A549 (cell line): ENCODE data around the gene HOXA5. TPM values are rescaled to one million over a fixed set of nuclear protein-coding genes. Genes with fewer than 3 reads are reported as not detected.

Source experiments
- ATAC-seq, 2 experiments: fragments of 200-7000 bp in 1 of 2; fragments of >200 bp in 1 of 2; cut with Nextera tagmentation in 1 of 2; cut with Tn5 transposase in 1 of 2; 3 replicates each; pipeline versions ENCODE4 v1.8.0 to v1.9.1; 2018 to 2020; ENCODE audit warnings: mild to moderate bottlenecking in 1 of 2, moderate library complexity in 1 of 2
- CTCF ChIA-PET: fragments of 300-600 bp; sonication (Branson Sonifier 250); formaldehyde crosslinking; extraction: SDS; loops from one replicate; lab custom pipeline; 2021; ENCODE audit warnings: antibody characterized with exemption, inconsistent platforms; lab: Yijun Ruan, JAX
- POLR2A ChIA-PET: fragments of 350-600 bp; formaldehyde crosslinking; extraction: SDS; loops from one replicate; lab custom pipeline; 2021; ENCODE audit warnings: antibody characterized with exemption, inconsistent platforms; lab: Yijun Ruan, JAX
- DNase-seq, 2 experiments: peaks; one replicate each; pipeline versions ENCODE4 v3.0.0 to v3.0.0-alpha.2; 2011 to 2016; ENCODE audit warnings: low read depth in 1 of 2, low spot score in 1 of 2
- FAIRE-seq: peaks from 2 replicates; lab custom pipeline; 2011; peaks lifted over from hg19 to GRCh38; lab: Jason Lieb, UNC
- H3K27ac ChIP-seq, 2 experiments: fragments of >200 bp; sonication (Bioruptor Twin); formaldehyde crosslinking; 3 replicates each; pipeline ENCODE4 v1.5.1; 2016 to 2017
- H3K4me1 ChIP-seq: fragments of >200 bp; sonication (Bioruptor Twin); formaldehyde crosslinking; 3 replicates; pipeline ENCODE4 v1.6.1; 2016
- H3K4me2 ChIP-seq: fragments of >200 bp; sonication (Bioruptor Twin); formaldehyde crosslinking; 3 replicates; pipeline ENCODE4 v1.6.1; 2016
- H3K4me3 ChIP-seq: fragments of >200 bp; sonication (Bioruptor Twin); formaldehyde crosslinking; 3 replicates; pipeline ENCODE4 v1.5.1; 2016
- H3K9me3 ChIP-seq: fragments of >200 bp; sonication (Bioruptor Twin); formaldehyde crosslinking; 3 replicates; pipeline ENCODE4 v1.6.1; 2016
- ATOH8 ChIP-seq: fragments of 250-450 bp; sonication (Bioruptor Pico); IDR thresholded peaks from 2 replicates; pipeline ENCODE4 v1.5.0; 2020; ENCODE audit warnings: low read depth, mild to moderate bottlenecking, moderate library complexity
- CBX2 ChIP-seq: fragments of 200-600 bp; sonication (generic); IDR thresholded peaks from 2 replicates; pipeline ENCODE4 v1.6.1; 2016; ENCODE audit warnings: low read depth, mild to moderate bottlenecking, borderline replicate concordance
- CEBPB ChIP-seq, 2 experiments: fragments of >200 bp in 1 of 2; sonication (Bioruptor Twin) in 1 of 2; formaldehyde crosslinking in 1 of 2; IDR thresholded peaks; 2 replicates each; pipeline ENCODE4 v1.6.1; 2012 to 2016
- GATA3 ChIP-seq: IDR thresholded peaks from 2 replicates; pipeline ENCODE4 v1.6.1; 2012; ENCODE audit warnings: borderline replicate concordance
- HMGXB4 ChIP-seq: fragments of 250-450 bp; sonication (Bioruptor Pico); IDR thresholded peaks from 2 replicates; pipeline ENCODE4 v1.5.0; 2021; ENCODE audit warnings: mild to moderate bottlenecking, moderate library complexity, borderline replicate concordance
- HOXB5 ChIP-seq: fragments of 250-450 bp; sonication (Bioruptor Pico); IDR thresholded peaks from 2 replicates; pipeline ENCODE4 v1.5.0; 2020; ENCODE audit warnings: mild to moderate bottlenecking, moderate library complexity
- KDM5A ChIP-seq: fragments of 200-600 bp; sonication (generic); IDR thresholded peaks from 2 replicates; pipeline ENCODE4 v1.6.1; 2016; ENCODE audit warnings: antibody characterized with exemption, mild to moderate bottlenecking
- MAX ChIP-seq: IDR thresholded peaks from 2 replicates; pipeline ENCODE4 v1.6.1; 2012
- NFE2L2 ChIP-seq: fragments of 150-350 bp; conservative IDR thresholded peaks from 2 replicates; pipeline ENCODE4 v1.6.1; 2014; ENCODE audit warnings: low read length
- NR3C1 ChIP-seq: fragments of >200 bp; sonication (Bioruptor Twin); formaldehyde crosslinking; IDR thresholded peaks from 3 replicates; pipeline ENCODE4 v1.6.1; 2017
- RARB ChIP-seq: fragments of 250-450 bp; sonication (Bioruptor Pico); IDR thresholded peaks from 2 replicates; pipeline ENCODE4 v1.8.0; 2021; ENCODE audit warnings: mild to moderate bottlenecking, moderate library complexity
- RFX5 ChIP-seq: fragments of 450-650 bp; IDR thresholded peaks from 2 replicates; pipeline ENCODE4 v1.7.1; 2014; ENCODE audit warnings: antibody characterized with exemption, mild to moderate bottlenecking, moderate library complexity
- SREBF2 ChIP-seq: fragments of 450-650 bp; IDR thresholded peaks from 2 replicates; pipeline ENCODE4 v1.6.1; 2014; ENCODE audit warnings: mild to moderate bottlenecking, moderate library complexity
- TP53 ChIP-seq: fragments of 250-450 bp; sonication (Bioruptor Pico); IDR thresholded peaks from 2 replicates; pipeline ENCODE4 v1.5.0; 2021; ENCODE audit warnings: mild to moderate bottlenecking, moderate library complexity
- ZC3H11A ChIP-seq: fragments of 450-650 bp; IDR thresholded peaks from 2 replicates; pipeline ENCODE4 v1.6.1; 2014; ENCODE audit warnings: antibody characterized with exemption, mild to moderate bottlenecking
- ZNF302 ChIP-seq: fragments of 250-450 bp; sonication (Bioruptor Pico); IDR thresholded peaks from 2 replicates; pipeline ENCODE4 v1.9.0; 2021; ENCODE audit warnings: inconsistent platforms, mild to moderate bottlenecking, moderate library complexity
- WGBS: methylation state at CpG from one replicate; pipeline ENCODE4 v1.1.6; 2017; ENCODE audit errors: missing lambda C conversion rate; 5-methylcytosine and 5-hydroxymethylcytosine counted together
- polyA plus RNA-seq, 4 experiments: library from polyadenylated mRNA; depleted of rRNA in 3 of 4; stranded (reverse); fragments of >200 nt; fragmentation: RNase III in 1 of 4; extraction: RNeasy Plus Mini Kit Qiagen cat#74134 plus additional on column Dnase treatment in 1 of 4; gene quantifications; 2 replicates in 3 of 4; 3 replicates in 1 of 4; pipeline ENCODE4 v1.2.3, GENCODE V29; 2011 to 2017
- TF ChIP-seq, protein P1 (sequence below): IDR thresholded peaks from 2 replicates; pipeline ENCODE4 v1.6.1; 2012; ENCODE audit warnings: low read depth, borderline replicate concordance

HOXA5 gene
- polyA plus RNA-seq, 2 of the 4 experiments (the other 2 are of a cell fraction): 4.0 to 6.5 TPM

DNA sequence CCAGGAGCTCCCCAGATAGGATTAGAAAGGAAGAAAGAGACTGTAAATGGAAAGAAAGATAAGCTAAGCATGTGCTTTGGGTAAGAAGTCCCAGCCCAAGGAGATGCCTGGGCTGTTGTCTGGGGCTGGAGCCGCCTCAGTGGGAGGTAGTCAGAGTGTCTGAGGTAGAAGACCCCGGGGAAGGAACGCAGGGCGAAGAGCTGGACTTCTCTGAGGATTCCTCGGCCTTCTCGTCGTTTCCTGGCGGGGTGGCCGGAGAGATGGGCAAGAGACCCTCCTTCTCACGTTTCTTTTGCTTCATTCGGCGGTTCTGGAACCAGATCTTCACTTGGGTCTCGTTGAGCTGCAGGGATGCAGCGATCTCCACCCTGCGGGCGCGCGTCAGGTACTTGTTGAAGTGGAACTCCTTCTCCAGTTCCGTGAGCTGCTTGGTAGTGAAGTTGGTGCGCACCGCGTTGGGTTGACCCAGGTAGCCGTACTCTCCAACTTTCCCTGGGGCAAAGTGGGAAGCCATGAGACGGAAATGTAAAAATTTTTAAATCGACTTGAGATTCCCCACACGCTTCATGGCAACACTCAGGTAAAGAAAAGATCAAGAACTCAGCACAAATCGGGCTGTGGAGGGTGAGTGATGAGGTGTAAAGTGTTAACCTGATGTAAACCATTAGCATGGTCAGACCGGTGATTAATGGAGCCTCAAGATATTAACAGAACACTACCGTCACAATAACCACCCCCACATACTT lies 49.0 kb downstream of the HOXA5 start (continued):
- TF ChIP-seq RARB (CRISPR knock-in tag) (no peak), ZNF302 (CRISPR knock-in tag) (no peak), SREBF2 (no peak)

DNA sequence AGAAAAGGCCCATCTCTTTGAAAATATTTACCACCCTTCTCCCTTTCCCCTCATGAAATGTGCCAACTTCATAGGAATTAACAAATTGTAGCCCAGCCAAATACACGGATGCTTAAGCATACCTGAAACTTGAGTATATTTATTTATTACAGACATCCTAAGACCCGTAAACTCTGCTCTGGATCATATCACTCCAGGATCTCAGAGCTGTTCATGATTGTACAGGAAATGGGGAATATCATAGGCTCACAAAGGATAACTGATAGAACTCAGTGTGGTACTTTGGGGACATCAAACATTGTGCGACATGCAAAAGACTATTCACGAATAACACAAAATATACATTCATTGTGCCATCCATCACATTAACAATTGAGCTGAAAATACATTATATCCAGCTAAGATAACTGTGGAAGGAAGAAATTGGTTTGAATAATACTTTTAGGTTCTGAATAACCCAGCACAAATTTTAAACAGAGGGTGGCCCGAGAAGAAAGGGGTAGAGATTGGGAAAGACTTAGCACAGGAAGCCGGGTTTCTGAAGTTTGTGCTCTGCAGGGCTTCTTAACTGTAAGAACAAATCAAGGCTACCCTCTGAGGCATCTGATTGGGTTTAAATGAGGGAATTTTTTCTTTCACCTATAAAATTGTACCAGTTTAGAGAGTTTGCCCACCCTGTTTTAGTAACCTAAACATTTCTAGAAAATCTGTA lies 50.1 kb downstream of the HOXA5 start:
- Histone ChIP-seq H3K4me1 (peaks cover 21% of the 10 kb centered on the region), H3K9me3 (no peaks in the 10 kb centered on the region), H3K4me3 (no peak overlapping the region), H3K27ac (no peak overlapping the region), H3K4me2 (no peak overlapping the region)
- CTCF ChIA-PET: interaction anchor here (1.0 to 1.8 kb wide), 6 partner anchors 9 to 239 kb away, joined by 3 to 5 read pairs (median 4); no protein-coding TSS in a partner anchor
- DNase-seq: no peak
- ATAC-seq: no peak
- no peak for FAIRE-seq
- POLR2A ChIA-PET: no interaction called here
- TF ChIP-seq KDM5A (no peak), CEBPB (IDR thresholded peaks at IDR 0.05) (no peak), NR3C1 (no peak), ATOH8 (CRISPR knock-in tag) (no peak), NFE2L2 (no peak), TP53 (CRISPR knock-in tag) (no peak), RFX5 (no peak)
- TF ChIP-seq, protein P1, sequence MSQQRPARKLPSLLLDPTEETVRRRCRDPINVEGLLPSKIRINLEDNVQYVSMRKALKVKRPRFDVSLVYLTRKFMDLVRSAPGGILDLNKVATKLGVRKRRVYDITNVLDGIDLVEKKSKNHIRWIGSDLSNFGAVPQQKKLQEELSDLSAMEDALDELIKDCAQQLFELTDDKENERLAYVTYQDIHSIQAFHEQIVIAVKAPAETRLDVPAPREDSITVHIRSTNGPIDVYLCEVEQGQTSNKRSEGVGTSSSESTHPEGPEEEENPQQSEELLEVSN: no peak
- 79% methylated on average over 6 of the region's 6 CpGs for WGBS

DNA sequence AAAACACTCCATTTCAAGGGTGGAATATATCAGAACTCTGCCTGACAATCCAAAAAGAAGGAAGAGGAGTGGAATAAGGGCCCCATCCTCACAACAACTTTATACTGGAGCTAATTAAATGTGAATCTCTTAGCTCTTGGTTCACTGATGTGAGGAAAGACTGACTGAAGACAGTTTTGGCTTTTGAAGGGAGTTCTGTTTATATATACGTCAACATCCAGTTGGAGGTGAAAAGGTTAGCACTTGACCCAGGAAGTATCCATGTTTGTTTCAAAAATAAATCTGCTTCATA lies 50.7 kb downstream of the HOXA5 start:
- ChIA-PET CTCF (interaction anchor here (1.0 to 1.8 kb wide), 5 partner anchors 9 to 238 kb away, joined by 3 to 4 read pairs (median 4); partner anchors contain the start of gene HOXA5), POLR2A (no interaction called here)
- FAIRE-seq (no peak), DNase-seq (no peak), ATAC-seq (no peak)
- Histone ChIP-seq H3K4me1 (peaks cover 15% of the 10 kb centered on the region), H3K9me3 (no peaks in the 10 kb centered on the region), H3K4me3 (no peak overlapping the region), H3K4me2 (no peak overlapping the region), H3K27ac (no peak overlapping the region)
- 86% methylated on average over 1 of the region's 1 CpG for WGBS
- TF ChIP-seq CBX2 (no peak), NR3C1 (no peak), ZC3H11A (no peak), HOXB5 (CRISPR knock-in tag) (no peak), GATA3 (no peak), MAX (no peak), HMGXB4 (CRISPR knock-in tag) (no peak)
